H9 (cell line): ENCODE results near the gene PLEKHO2. TPM values are rescaled to one million over a fixed set of nuclear protein-coding genes. Genes with fewer than 3 reads are reported as not detected.
A peak's percentile ranks its signal among the peaks of the same experiment; 100 is the strongest.

Source experiments
- DNase-seq: peaks from one replicate; pipeline ENCODE4 v3.0.0-alpha.2; 2017
- H2AFZ ChIP-seq: one replicate; pipeline ENCODE4 v1.6.1; 2013; ENCODE audit warnings: mild to moderate bottlenecking, low read length, control low read depth, moderate library complexity
- H2AK5ac ChIP-seq: 2 replicates; pipeline ENCODE4 v1.6.1; 2013; ENCODE audit warnings: low read length, control low read depth, mixed read lengths; ENCODE audit not compliant: insufficient read length
- H2BK120ac ChIP-seq: one replicate; pipeline ENCODE4 v1.6.1; 2013; ENCODE audit warnings: low read depth, mild to moderate bottlenecking, low read length, control low read depth, inconsistent platforms; ENCODE audit not compliant: poor library complexity, severe bottlenecking
- H2BK12ac ChIP-seq: 2 replicates; pipeline ENCODE4 v1.6.1; 2013; ENCODE audit warnings: low read length, control low read depth, mixed read lengths, low read depth; ENCODE audit not compliant: insufficient read length
- H2BK15ac ChIP-seq: 2 replicates; pipeline ENCODE4 v1.6.1; 2013; ENCODE audit warnings: low read depth, low read length, control low read depth
- H2BK20ac ChIP-seq: one replicate; pipeline ENCODE4 v1.6.1; 2013; ENCODE audit warnings: low read depth, mild to moderate bottlenecking, low read length, control low read depth, inconsistent platforms; ENCODE audit not compliant: poor library complexity, severe bottlenecking
- H2BK5ac ChIP-seq: 2 replicates; pipeline ENCODE4 v1.6.1; 2013; ENCODE audit warnings: low read length, control low read depth, mixed read lengths; ENCODE audit not compliant: insufficient read length
- H3K14ac ChIP-seq: 2 replicates; pipeline ENCODE4 v1.6.1; 2013; ENCODE audit warnings: low read length, control low read depth; ENCODE audit not compliant: insufficient read depth
- H3K18ac ChIP-seq: 2 replicates; pipeline ENCODE4 v1.6.1; 2013; ENCODE audit warnings: low read depth, mild to moderate bottlenecking, mixed read lengths, low read length, control low read depth; ENCODE audit not compliant: insufficient read length
- H3K23ac ChIP-seq: 2 replicates; pipeline ENCODE4 v1.6.1; 2013; ENCODE audit warnings: low read length, control low read depth, mixed read lengths, low read depth; ENCODE audit not compliant: insufficient read length
- H3K23me2 ChIP-seq: 2 replicates; pipeline ENCODE4 v1.6.1; 2013; ENCODE audit warnings: low read depth, mild to moderate bottlenecking, mixed read lengths, low read length, control low read depth; ENCODE audit not compliant: insufficient read length, poor library complexity, severe bottlenecking
- H3K27ac ChIP-seq: 2 replicates; pipeline ENCODE4 v1.5.1; 2013; ENCODE audit warnings: low read length, control low read depth, mixed read lengths, low read depth; ENCODE audit not compliant: insufficient read length
- H3K27me3 ChIP-seq: 2 replicates; pipeline ENCODE4 v1.6.1; 2013; ENCODE audit warnings: low read length, control low read depth, inconsistent platforms; ENCODE audit not compliant: insufficient read depth
- H3K4ac ChIP-seq: 2 replicates; pipeline ENCODE4 v1.6.1; 2013; ENCODE audit warnings: low read depth, mild to moderate bottlenecking, control low read depth, inconsistent platforms, low read length, moderate library complexity
- H3K4me1 ChIP-seq: 2 replicates; pipeline ENCODE4 v1.6.1; 2013; ENCODE audit warnings: low read length, control low read depth, inconsistent platforms; ENCODE audit not compliant: insufficient read depth
- H3K4me2 ChIP-seq: 2 replicates; pipeline ENCODE4 v1.6.1; 2013; ENCODE audit warnings: low read length, control low read depth, mixed read lengths; ENCODE audit not compliant: insufficient read length, insufficient read depth
- H3K56ac ChIP-seq: 2 replicates; pipeline ENCODE4 v1.6.1; 2013; ENCODE audit warnings: low read depth, mild to moderate bottlenecking, mixed read lengths, low read length, control low read depth; ENCODE audit not compliant: insufficient read length
- H3K79me1 ChIP-seq: 2 replicates; pipeline ENCODE4 v1.6.1; 2013; ENCODE audit warnings: low read depth, mild to moderate bottlenecking, moderate library complexity, low read length, control low read depth, inconsistent platforms; ENCODE audit not compliant: insufficient read depth, poor library complexity, severe bottlenecking
- H3K79me2 ChIP-seq: 2 replicates; pipeline ENCODE4 v1.6.1; 2013; ENCODE audit warnings: low read length, control low read depth, inconsistent platforms; ENCODE audit not compliant: insufficient read depth
- H3K9ac ChIP-seq: 2 replicates; pipeline ENCODE4 v1.6.1; 2013; ENCODE audit warnings: low read length, control low read depth, mixed read lengths; ENCODE audit not compliant: insufficient read length; ENCODE audit errors: extremely low read depth
- H3K9me3 ChIP-seq: one replicate; pipeline ENCODE4 v1.6.1; 2013; ENCODE audit warnings: low read depth, low read length, inconsistent platforms; ENCODE audit not compliant: control insufficient read depth
- H3T11ph ChIP-seq: one replicate; pipeline ENCODE4 v1.6.1; 2013; ENCODE audit warnings: mild to moderate bottlenecking, low read length, control low read depth, inconsistent platforms
- H4K20me1 ChIP-seq: one replicate; pipeline ENCODE4 v1.6.1; 2013; ENCODE audit not compliant: control insufficient read depth, insufficient read length, insufficient read depth
- H4K5ac ChIP-seq: 2 replicates; pipeline ENCODE4 v1.6.1; 2013; ENCODE audit warnings: low read depth, mild to moderate bottlenecking, mixed read lengths, low read length, control low read depth; ENCODE audit not compliant: insufficient read length
- H4K8ac ChIP-seq: replicated peaks from 2 replicates; pipeline ENCODE4 v1.6.1; 2013; ENCODE audit warnings: low read length, control low read depth, mixed read lengths, low read depth; ENCODE audit not compliant: insufficient read length
- H4K91ac ChIP-seq: 2 replicates; pipeline ENCODE4 v1.6.1; 2013; ENCODE audit warnings: low read depth, mild to moderate bottlenecking, moderate library complexity, mixed read lengths, low read length, control low read depth; ENCODE audit not compliant: insufficient read length
- H3K27ac Mint-ChIP-seq, 3 experiments: 2 replicates in 2 of 3; 3 replicates in 1 of 3; pipeline ENCODE4 v1.8.0; 2020 to 2021; ENCODE audit warnings: mixed read lengths in 3 of 3, mild to moderate bottlenecking in 1 of 3, moderate library complexity in 1 of 3
- H3K27me3 Mint-ChIP-seq: 2 replicates; pipeline ENCODE4 v1.8.0; 2021; ENCODE audit warnings: low read depth, mild to moderate bottlenecking, moderate library complexity, mixed read lengths
- H3K36me3 Mint-ChIP-seq, 3 experiments: 2 replicates in 2 of 3; 3 replicates in 1 of 3; pipeline ENCODE4 v1.8.0; 2020 to 2021; ENCODE audit warnings: low read depth in 3 of 3, mixed read lengths in 3 of 3; ENCODE audit not compliant: insufficient read depth in 1 of 3
- H3K4me1 Mint-ChIP-seq, 2 experiments: 2 replicates each; pipeline ENCODE4 v1.8.0; 2020; ENCODE audit warnings: mixed read lengths in 2 of 2
- H3K4me3 Mint-ChIP-seq, 2 experiments: 2 replicates in 1 of 2; 3 replicates in 1 of 2; pipeline ENCODE4 v1.8.0; 2020 to 2021; ENCODE audit warnings: mild to moderate bottlenecking in 2 of 2, mixed read lengths in 2 of 2, moderate library complexity in 1 of 2
- H3K9me3 Mint-ChIP-seq, 2 experiments: 2 replicates in 1 of 2; 3 replicates in 1 of 2; pipeline ENCODE4 v1.8.0; 2020; ENCODE audit warnings: mild to moderate bottlenecking in 2 of 2, mixed read lengths in 2 of 2, moderate library complexity in 1 of 2
- CTCF ChIP-seq: fragments of 200-600 bp; sonication (generic); conservative IDR thresholded peaks from 3 replicates; pipeline ENCODE4 v1.8.0; 2021; ENCODE audit warnings: antibody characterized with exemption, mild to moderate bottlenecking
- WGBS: extraction: QIAGEN DNeasy Blood & Tissue Kit; methylation state at CpG from one replicate; pipeline ENCODE4 v1.1.7; 2013; ENCODE audit warnings: missing lambda C conversion rate, low lambda C conversion rate, mixed read lengths; ENCODE audit not compliant: insufficient read length; ENCODE audit errors: extremely low coverage; 5-methylcytosine and 5-hydroxymethylcytosine counted together
- total RNA-seq: library from RNA; stranded (reverse); gene quantifications from 2 replicates; pipeline ENCODE4 v1.2.1, GENCODE V29; 2021

PLEKHO2 gene
- total RNA-seq, 1 experiment from 2014 or later = 18.1 TPM

DNA sequence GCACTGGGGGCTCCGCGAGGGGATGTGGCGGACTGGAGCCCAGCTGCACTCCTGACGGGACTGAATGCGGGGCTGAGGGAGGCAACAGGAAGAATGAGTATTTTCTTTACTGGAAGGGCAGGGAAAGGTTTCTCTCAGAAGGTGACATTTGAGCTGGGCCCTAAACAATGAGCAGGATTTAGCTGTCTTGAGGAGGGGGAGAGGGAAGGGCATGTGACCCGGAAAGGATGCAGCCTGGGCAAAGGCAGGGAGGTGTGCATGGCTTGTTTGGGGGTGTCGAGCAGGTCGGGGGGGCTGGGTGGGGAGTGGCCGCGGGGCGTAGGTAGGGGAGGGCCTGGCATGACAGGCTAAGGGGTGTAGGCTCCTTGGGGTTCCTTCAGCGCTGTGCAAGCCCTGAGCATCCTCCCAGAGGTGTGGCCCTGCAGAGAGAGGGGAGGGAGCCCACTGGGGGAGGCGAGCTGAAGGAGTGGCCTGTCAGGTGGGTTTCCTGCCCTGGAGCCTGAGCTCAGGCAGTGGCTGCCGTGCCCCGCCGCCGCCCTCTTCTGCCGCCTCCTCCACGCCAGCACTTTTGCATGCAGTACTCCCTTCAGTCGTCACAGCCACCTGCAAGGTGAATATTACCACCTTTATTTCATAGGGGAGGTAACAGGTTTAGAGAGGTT, 52.8 kb downstream of the PLEKHO2 start:
- Histone ChIP-seq H4K91ac (no peak overlapping the region), H2BK20ac (no peak overlapping the region), H3K27me3 (no peaks in the 10 kb centered on the region; the same call in 1 of the 2 replicates), H2AK5ac (no peak overlapping the region), H3K79me1 (no peaks in the 10 kb centered on the region), H3K4me2 (peak overlapping the region; percentile 77), H3K23ac (no peak overlapping the region), H3K4me1 (peaks cover 6% of the 10 kb centered on the region; the same call in 1 of the 2 replicates), H3K9me3 (no peaks in the 10 kb centered on the region), H3K4ac (no peak overlapping the region), H3K56ac (no peak overlapping the region), H3K18ac (peak overlapping the region; percentile 34), H3K23me2 (peaks cover 8% of the 10 kb centered on the region), H3K9ac (no peak overlapping the region), H3K27ac (peak overlapping the region; percentile 11), H2BK5ac (no peak overlapping the region), H2BK12ac (no peak overlapping the region), H3T11ph (no peak overlapping the region), H2BK120ac (no peak overlapping the region), H3K14ac (no peak overlapping the region), H4K8ac (no peak overlapping the region), H2BK15ac (no peak overlapping the region), H3K79me2 (no peaks in the 10 kb centered on the region), H2AFZ (no peak overlapping the region), H4K5ac (no peak overlapping the region), H4K20me1 (no peaks in the 10 kb centered on the region)
- peaks cover 38 to 68% of the 10 kb centered on the region in 2 experiments for H3K4me1 Mint-ChIP-seq
- H3K27ac Mint-ChIP-seq = peak overlapping the region; percentile 93 to 97 (median 96)
- H3K27me3 Mint-ChIP-seq = peaks cover 5% of the 10 kb centered on the region; the same call in 1 of the 2 replicates
- WGBS = no CpG with 5 or more reads among the region's 20 CpGs
- TF ChIP-seq CTCF = no peak
- peaks cover 0 to 2% of the 10 kb centered on the region in 2 experiments; a peak in 2 of 5 replicates for H3K9me3 Mint-ChIP-seq
- peak; percentile 75 for DNase-seq
- peaks cover 2% of the 10 kb centered on the region in 3 experiments; a peak in 2 of 7 replicates for H3K36me3 Mint-ChIP-seq
- H3K4me3 Mint-ChIP-seq = peak overlapping the region; percentile 77 to 85
